Panc1 (cell line): ENCODE results near the gene FILIP1L. TPM values are rescaled to one million over a fixed set of nuclear protein-coding genes. Genes with fewer than 3 reads are reported as not detected.

Experiments used
- ATAC-seq: fragments of 200-7000 bp; cut with Tn5 transposase; 2 replicates; pipeline ENCODE4 v1.9.1; 2020; ENCODE audit warnings: mild to moderate bottlenecking, moderate library complexity
- BruUV-seq: library from RNA; stranded (reverse); fragments of 400-500 nt; replicated peaks from 2 replicates; lab custom pipeline; 2021; lab: Mats Ljungman, UMichigan
- CTCF ChIA-PET: fragments of 300-600 bp; sonication (Branson Sonifier 250); formaldehyde crosslinking; loops from one replicate; lab custom pipeline; 2022; ENCODE audit warnings: antibody characterized with exemption; lab: Charles Lee
- POLR2A ChIA-PET: fragments of 300-600 bp; sonication (Branson Sonifier 250); formaldehyde crosslinking; loops from one replicate; lab custom pipeline; 2022; ENCODE audit warnings: antibody characterized with exemption; lab: Charles Lee
- DNase-seq: peaks from one replicate; pipeline ENCODE4 v3.0.0-alpha.2; 2010; ENCODE audit warnings: low read depth, low spot score
- H3K27ac ChIP-seq: 2 replicates; pipeline ENCODE4 v1.5.1; 2011; ENCODE audit warnings: mild to moderate bottlenecking, low read length, inconsistent platforms
- H3K27me3 ChIP-seq: fragments of 200-500 bp; sonication (Bioruptor generic); 2 replicates; pipeline ENCODE4 v1.6.0; 2014; ENCODE audit warnings: low read length, inconsistent platforms; ENCODE audit not compliant: control insufficient read depth, insufficient read depth
- H3K36me3 ChIP-seq: fragments of 200-500 bp; sonication (Bioruptor generic); 2 replicates; pipeline ENCODE4 v1.5.1; 2014; ENCODE audit warnings: inconsistent platforms, mild to moderate bottlenecking, low read length, moderate library complexity; ENCODE audit not compliant: control insufficient read depth, insufficient read depth
- H3K4me1 ChIP-seq: 2 replicates; pipeline ENCODE4 v1.5.1; 2011; ENCODE audit warnings: inconsistent platforms, mild to moderate bottlenecking, low read length, moderate library complexity; ENCODE audit not compliant: control insufficient read depth, insufficient read depth
- H3K4me3 ChIP-seq, 2 experiments: 2 replicates each; pipeline ENCODE4 v1.5.1; 2011 to 2012; ENCODE audit warnings: low read depth in 2 of 2, low read length in 2 of 2, mild to moderate bottlenecking in 2 of 2, inconsistent platforms in 1 of 2, moderate library complexity in 1 of 2
- H3K9me3 ChIP-seq: fragments of 200-500 bp; sonication (Bioruptor generic); 2 replicates; pipeline ENCODE4 v1.5.1; 2014; ENCODE audit warnings: low read depth, mild to moderate bottlenecking, inconsistent platforms, low read length, moderate library complexity; ENCODE audit not compliant: control insufficient read depth, insufficient read depth
- CTCF ChIP-seq: fragments of 450-650 bp; IDR thresholded peaks from 2 replicates; pipeline ENCODE4 v1.5.1; 2017; ENCODE audit warnings: mild to moderate bottlenecking
- POLR2AphosphoS5 ChIP-seq: IDR thresholded peaks from 2 replicates; pipeline ENCODE4 v1.6.1; 2012; ENCODE audit warnings: mild to moderate bottlenecking, low read depth, low read length, moderate library complexity
- REST ChIP-seq, 2 experiments: IDR thresholded peaks; 2 replicates each; pipeline ENCODE4 v1.6.1; 2011 to 2012; ENCODE audit warnings: low read depth in 2 of 2, control low read depth in 1 of 2, low read length in 1 of 2, mild to moderate bottlenecking in 1 of 2, moderate library complexity in 1 of 2; ENCODE audit not compliant: insufficient read depth in 1 of 2
- SIN3A ChIP-seq: IDR thresholded peaks from 2 replicates; pipeline ENCODE4 v1.6.1; 2012; ENCODE audit warnings: low read depth, mild to moderate bottlenecking, low read length, moderate library complexity, borderline replicate concordance; ENCODE audit not compliant: insufficient read depth
- TCF7L2 ChIP-seq: IDR thresholded peaks from 2 replicates; pipeline ENCODE4 v1.6.1; 2011; ENCODE audit warnings: mild to moderate bottlenecking, low read depth, low read length, inconsistent platforms
- in situ Hi-C: cut with HindIII; loops from 2 replicates; pipeline ENCODE4 v1.10.0; 2016; ENCODE audit warnings: low sequenced_read_pairs, low pct_unique_long_range_greater_than_20kb
- intact Hi-C: fragments of 100-400 bp; cut with micrococcal nuclease; formaldehyde crosslinking; loops from one replicate; pipeline ENCODE4 v1.10.0; 2022; ENCODE audit not compliant: unreplicated experiment
- total RNA-seq: library from RNA; stranded (reverse); gene quantifications from one replicate; pipeline ENCODE4 v1.2.1, GENCODE V29; 2021; ENCODE audit not compliant: unreplicated experiment

The FILIP1L gene
- total RNA-seq, 1 experiment from 2014 or later = 3.2 TPM

DNA sequence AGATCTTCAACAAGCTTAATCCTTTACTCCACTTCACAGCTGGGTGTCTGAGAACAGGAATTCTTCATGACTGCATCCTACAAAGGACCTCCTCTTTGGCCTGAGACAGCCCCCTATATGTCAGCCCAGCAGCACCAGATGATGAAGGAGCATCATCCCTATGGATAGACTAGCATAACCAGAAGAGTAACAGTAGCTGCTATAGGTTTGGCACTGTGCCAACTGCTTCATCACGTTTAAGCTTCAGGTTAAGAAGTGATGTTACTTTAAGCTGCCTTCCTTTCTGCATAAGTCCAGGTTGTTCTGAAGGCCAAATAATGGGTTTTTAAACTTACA is 246.0 kb downstream of the FILIP1L start:
- BruUV-seq = no TSS peak
- no peak for DNase-seq
- H3K36me3 ChIP-seq = no peaks in the 10 kb centered on the region
- in situ Hi-C loops = no loop called here
- H3K4me1 ChIP-seq = peaks cover 13% of the 10 kb centered on the region; the same call in 1 of the 2 replicates
- intact Hi-C loops = no loop called here
- TF ChIP-seq SIN3A (no peak), REST (IDR thresholded peaks at IDR 0.05; ENCODE audit: insufficient read depth in 1 of 2, low read depth in 2 of 2, low read length in 1 of 2) (no peak), POLR2AphosphoS5 (no peak), CTCF (no peak), TCF7L2 (no peak)
- no peaks in the 10 kb centered on the region for H3K27me3 ChIP-seq
- ChIA-PET CTCF (interaction anchor here (0.6 to 1.0 kb wide), 2 partner anchors 25 to 115 kb away, joined by 3 read pairs; no protein-coding TSS in a partner anchor), POLR2A (interaction anchor here (0.6 kb wide), 1 partner anchor 202 kb away, joined by 6 read pairs; no protein-coding TSS in a partner anchor)
- no peak overlapping the region for H3K4me3 ChIP-seq
- no peak for ATAC-seq
- no peaks in the 10 kb centered on the region for H3K9me3 ChIP-seq
- H3K27ac ChIP-seq = 0 out of 2 replicates have a peak overlapping the region, but pooled peaks have one; percentile 13

DNA sequence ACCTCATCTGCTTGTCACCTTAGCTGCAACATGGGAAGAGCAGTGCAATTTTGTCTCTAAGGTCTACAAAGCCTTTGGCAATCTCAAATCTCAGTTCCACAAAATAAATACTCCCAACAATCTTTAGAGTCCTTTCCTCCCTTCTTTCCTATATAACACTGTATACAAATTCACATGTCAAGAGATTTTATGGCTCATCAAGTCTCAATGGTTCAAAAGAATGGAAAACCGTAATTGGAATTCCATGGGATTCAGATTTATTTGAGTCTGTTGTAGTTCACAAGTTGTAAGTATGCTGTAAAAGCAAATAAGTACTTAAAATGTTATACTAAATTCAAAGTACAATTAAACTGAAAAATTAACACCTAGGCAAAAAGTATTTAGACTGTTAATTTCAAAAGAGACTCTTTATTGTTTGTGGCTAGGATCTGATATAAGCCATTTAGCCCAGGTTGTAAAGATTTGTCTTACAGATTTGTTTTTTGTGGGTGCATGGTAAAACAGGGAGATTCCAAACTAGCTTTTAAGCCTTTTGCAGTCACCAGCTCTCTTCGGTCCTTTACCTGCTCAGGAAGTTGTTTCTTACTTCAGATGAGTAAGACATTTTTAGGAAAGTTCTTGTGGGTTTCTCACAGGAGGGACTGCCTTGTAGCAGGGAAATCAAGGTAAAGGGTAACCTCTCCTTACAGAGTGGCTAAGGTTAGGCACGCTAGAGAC is 246.5 kb downstream of the FILIP1L start:
- intact Hi-C loops (no loop called here), in situ Hi-C loops (no loop called here)
- ChIA-PET CTCF (interaction anchor here (0.6 to 1.0 kb wide), 2 partner anchors 24 to 115 kb away, joined by 3 read pairs; no protein-coding TSS in a partner anchor), POLR2A (interaction anchor here (0.6 kb wide), 1 partner anchor 203 kb away, joined by 6 read pairs; no protein-coding TSS in a partner anchor)
- H3K4me3 ChIP-seq = no peak overlapping the region
- 0 out of 2 replicates have a peak overlapping the region, but pooled peaks have one; percentile 13 for H3K27ac ChIP-seq
- H3K4me1 ChIP-seq = peaks cover 11% of the 10 kb centered on the region; the same call in 1 of the 2 replicates
- DNase-seq (no peak), ATAC-seq (no peak)
- BruUV-seq = no TSS peak
- no peak for TF ChIP-seq POLR2AphosphoS5
- TF ChIP-seq TCF7L2 = no peak
- no peak for TF ChIP-seq CTCF
- no peak for TF ChIP-seq SIN3A
- no peak for TF ChIP-seq REST (IDR thresholded peaks at IDR 0.05; ENCODE audit: insufficient read depth in 1 of 2, low read depth in 2 of 2, low read length in 1 of 2)
- H3K36me3 ChIP-seq = no peaks in the 10 kb centered on the region
- H3K9me3 ChIP-seq = no peaks in the 10 kb centered on the region
- H3K27me3 ChIP-seq = no peaks in the 10 kb centered on the region
